GM13977 (cell line): ENCODE measurements around the gene PRKCB.

ENCODE experiments used
- DNase-seq: peaks from one replicate; pipeline ENCODE4 v3.0.0; 2012; ENCODE audit warnings: low spot score
- in situ Hi-C: fragments of 300-500 bp; cut with MboI; formaldehyde crosslinking; loops from one replicate; pipeline ENCODE4 v1.12.0; 2022; ENCODE audit warnings: low sequenced_read_pairs, low pct_unique_long_range_greater_than_20kb, mixed read lengths, inconsistent platforms; ENCODE audit not compliant: unreplicated experiment
- TF ChIP-seq, protein P1 (sequence below): IDR thresholded peaks from 2 replicates; pipeline ENCODE4 v1.5.1; 2012; ENCODE audit warnings: mild to moderate bottlenecking, control low read depth; ENCODE audit not compliant: insufficient read depth; ENCODE audit errors: extremely low read depth, missing control alignments

The PRKCB gene

DNA sequence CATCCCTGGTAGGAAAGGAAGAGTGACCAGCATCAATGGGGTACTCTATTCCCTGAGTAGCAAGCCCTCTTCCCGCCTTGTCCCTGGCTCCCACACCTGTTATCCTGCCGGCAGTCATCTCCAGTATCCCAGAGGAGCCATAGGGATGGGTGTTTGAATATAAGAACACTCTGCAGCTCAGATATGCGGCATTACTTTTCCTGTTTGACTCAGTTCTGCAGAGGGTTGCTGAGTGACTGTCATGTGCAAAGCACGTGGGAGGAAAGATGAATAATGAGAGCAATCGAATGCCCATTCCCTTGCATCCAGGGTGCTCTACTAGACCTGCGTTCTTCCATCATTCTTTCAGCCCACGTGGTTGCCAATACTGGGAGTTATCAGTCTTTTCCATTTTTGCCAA, 115.1 kb downstream of the PRKCB start:
- in situ Hi-C loops, result no loop called here
- TF ChIP-seq, protein P1, sequence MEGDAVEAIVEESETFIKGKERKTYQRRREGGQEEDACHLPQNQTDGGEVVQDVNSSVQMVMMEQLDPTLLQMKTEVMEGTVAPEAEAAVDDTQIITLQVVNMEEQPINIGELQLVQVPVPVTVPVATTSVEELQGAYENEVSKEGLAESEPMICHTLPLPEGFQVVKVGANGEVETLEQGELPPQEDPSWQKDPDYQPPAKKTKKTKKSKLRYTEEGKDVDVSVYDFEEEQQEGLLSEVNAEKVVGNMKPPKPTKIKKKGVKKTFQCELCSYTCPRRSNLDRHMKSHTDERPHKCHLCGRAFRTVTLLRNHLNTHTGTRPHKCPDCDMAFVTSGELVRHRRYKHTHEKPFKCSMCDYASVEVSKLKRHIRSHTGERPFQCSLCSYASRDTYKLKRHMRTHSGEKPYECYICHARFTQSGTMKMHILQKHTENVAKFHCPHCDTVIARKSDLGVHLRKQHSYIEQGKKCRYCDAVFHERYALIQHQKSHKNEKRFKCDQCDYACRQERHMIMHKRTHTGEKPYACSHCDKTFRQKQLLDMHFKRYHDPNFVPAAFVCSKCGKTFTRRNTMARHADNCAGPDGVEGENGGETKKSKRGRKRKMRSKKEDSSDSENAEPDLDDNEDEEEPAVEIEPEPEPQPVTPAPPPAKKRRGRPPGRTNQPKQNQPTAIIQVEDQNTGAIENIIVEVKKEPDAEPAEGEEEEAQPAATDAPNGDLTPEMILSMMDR, result no peak

DNA sequence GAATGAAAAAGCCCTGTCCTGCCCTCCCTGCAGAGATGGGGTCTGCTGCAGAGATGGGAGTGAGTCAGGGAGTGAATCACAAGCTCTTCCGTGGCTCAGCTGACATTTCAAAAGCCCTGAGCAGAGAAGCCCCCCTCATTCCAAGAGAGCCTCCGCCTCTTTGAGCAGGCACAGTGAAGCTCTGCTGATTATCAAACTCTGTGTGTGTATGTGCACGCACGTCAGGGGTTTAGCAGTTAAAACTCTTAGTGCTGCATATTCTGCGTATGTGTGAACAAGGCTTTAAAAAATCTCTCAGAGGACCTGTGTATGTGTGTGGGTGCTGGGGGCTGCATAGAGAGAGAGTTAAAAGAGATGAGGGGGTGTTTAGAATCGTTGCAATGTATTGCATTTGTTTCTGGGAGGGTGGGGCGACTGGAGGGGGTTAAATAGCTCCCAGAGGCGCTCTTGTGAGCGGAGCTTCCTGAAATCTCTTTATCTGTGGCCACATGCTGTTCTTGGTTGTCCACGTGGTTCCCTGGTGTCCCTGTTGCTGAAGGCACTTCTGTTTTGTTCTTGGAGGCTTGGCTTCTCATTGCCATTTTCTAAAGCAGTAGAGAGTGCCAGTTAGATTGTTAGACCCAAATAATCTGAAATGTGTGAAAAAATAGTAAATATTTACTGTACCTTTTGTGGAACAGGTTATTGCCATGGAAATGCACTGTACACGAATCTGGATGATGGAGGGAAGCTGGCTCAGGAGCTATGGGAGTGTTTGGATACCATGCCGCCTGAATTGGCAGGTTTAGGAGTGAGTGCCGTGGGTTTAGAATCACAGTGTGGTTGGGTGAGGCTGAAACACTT, 116.6 kb downstream of the PRKCB start:
- no peak for DNase-seq
- in situ Hi-C loops, result no loop called here
- TF ChIP-seq, protein P1, result no peak

More for the DNA sequence above, 115.1 kb downstream of the PRKCB start:
- no peak for DNase-seq

DNA sequence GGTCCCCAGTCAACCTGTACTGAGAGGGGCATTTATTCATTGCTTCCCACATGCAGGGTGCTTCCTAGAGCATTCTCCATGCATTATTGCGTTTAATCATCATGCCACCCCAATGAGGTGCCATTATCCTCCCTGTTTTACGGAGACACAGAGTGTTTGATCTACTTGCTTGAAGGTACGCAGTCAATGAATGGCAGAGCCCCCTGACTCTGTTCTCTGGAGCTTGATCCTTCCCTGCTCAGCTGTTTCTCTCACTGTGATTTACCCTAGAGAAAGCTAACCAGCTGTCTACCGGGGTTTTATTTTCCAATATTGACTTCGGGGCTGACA, 117.2 kb downstream of the PRKCB start:
- TF ChIP-seq, protein P1, result no peak
- DNase-seq, result no peak
- in situ Hi-C loops, result no loop called here

DNA sequence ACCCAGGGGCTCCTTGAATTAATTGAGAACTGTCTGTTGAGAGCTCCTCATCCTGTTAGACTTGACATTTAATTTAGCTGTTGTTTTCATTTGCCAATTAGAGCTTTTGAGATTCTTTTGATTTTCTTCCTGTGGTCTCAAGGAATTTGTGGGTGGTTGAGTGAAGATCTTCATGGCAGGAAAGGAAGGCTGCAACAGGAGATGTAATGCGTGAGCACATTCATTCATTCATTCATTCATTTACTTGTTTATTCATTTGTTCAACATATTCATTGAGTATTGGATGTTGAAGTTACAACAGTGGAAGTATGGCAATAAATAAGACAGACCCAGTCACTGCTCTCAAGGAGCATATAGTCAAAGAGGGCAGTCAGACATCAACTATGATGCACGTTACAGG, 117.7 kb downstream of the PRKCB start:
- DNase-seq, result no peak
- in situ Hi-C loops, result no loop called here
- TF ChIP-seq, protein P1, result no peak

DNA sequence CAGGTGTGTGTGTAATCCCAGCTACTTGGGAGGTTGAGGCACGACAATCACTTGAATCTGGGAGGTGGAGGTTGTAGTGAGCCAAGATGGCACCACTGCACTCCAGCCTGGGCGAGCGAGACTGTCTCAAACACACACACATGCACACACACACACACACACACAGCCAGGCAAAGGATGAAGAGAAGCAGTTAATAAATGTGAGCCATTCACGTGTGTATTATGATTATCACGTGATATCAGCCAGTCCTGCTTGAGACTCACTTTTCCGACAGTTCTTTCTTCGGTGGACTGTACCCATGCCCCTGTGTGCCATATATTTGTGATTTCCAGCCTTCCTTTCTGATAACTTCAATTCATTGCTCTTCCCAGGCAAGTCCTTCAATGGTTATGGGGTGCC, 119.3 kb downstream of the PRKCB start:
- TF ChIP-seq, protein P1, result no peak
- in situ Hi-C loops, result no loop called here
- DNase-seq, result no peak

DNA sequence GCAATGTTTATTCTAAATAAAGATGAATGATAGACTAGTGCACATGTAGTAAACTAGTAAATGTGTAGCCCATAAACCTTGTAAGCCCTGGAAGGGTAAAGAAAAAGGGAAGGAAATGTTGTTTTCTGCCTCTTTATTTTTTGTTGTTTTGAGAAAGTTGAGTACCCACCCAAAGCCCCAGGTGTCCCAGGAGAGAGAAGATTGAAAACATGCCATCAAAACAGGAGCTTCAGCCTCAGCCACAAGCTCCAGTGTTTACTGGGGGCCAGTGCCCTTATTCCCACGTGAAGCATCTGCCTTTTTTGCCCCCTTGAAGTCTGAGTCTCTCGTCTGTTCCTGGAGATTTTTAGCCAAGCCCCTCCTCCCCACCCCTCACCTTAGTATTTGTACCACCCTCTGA, 121.5 kb downstream of the PRKCB start:
- TF ChIP-seq, protein P1, result no peak
- DNase-seq, result no peak
- in situ Hi-C loops, result no loop called here
